ENCODE results near the gene PPP1R14B. TPM values are rescaled to one million over a fixed set of nuclear protein-coding genes. Genes with fewer than 3 reads are reported as not detected.

The PPP1R14B gene
- total RNA-seq, 1 donor from 2014 or later, result 238 TPM

DNA sequence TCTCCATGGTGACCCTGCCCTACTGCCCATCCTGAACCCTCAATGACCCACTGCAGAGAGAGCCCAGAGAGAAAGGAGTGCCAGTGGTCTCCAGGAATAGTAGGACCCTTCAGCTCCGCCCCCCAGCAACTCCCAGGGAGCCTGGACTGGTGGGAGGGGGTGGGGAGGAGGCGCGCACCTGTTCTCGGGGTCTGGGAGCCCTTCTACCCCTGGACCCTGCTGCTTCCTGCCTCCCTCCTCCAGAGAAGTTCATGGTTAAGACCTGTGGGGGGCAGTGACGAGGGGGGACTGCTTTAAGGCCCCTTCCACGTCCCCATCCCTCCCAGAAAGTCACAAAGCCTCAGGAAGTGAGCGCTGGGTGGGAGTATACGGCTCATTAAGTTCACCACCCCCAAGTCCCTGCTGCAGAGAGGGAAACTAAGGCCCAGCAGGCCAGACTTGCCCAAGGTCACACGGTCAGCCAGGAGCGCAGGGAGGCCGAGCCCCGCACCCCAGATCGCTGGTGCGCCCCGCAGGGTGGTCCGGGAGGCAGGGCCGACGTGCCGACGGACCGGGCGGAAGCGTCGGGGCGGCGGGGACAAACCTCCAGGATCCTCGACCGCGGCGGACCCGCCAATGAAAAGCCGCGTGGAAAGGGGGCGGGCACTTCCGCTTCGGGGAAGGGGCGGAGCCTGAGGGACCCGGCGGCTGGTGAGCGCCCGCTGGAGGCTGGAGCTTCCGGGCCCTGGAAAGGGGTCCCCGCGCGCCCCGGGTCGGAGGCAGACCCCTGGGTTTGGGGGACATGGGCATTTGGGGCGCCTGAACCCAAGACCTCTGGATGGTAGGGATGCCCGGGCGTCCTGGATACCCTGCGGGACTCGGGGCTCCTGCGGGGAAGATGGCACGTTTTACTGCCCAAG lies 20.9 kb downstream of the PPP1R14B start, which contains the start of the genes NUDT22 and TRPT1:
Gene NUDT22 (plus strand): TSS at position 667 of the 899 bp plus-strand sequence. CDS start 379 bp downstream, outside the sequence.
Gene TRPT1 (minus strand): TSS at position 579 of the 899 bp plus-strand sequence. CDS start 326 bp downstream, at position 253.
- Mint-ChIP-seq H3K27ac (peak within 1 kb of the TSS; percentile 80), H3K36me3 (ENCODE audit: low read depth) (peaks cover 11% of the 10 kb centered on the region), H3K27me3 (ENCODE audit: insufficient read depth) (no peaks in the 10 kb centered on the region), H3K4me1 (ENCODE audit: low read depth) (peaks cover 27% of the 10 kb centered on the region), H3K4me3 (peak within 1 kb of the TSS; percentile 87), H3K9me3 (no peaks in the 10 kb centered on the region)
- DNase-seq (ENCODE audit: low spot score), result peak; percentile 92
- intact Hi-C loops (cut with micrococcal nuclease), result loop anchor here (1.0 kb wide), 5 partner anchors 8 to 58 kb away; partner anchors contain the start of genes BAD, FKBP2, PLCB3 and VEGFB

DNA sequence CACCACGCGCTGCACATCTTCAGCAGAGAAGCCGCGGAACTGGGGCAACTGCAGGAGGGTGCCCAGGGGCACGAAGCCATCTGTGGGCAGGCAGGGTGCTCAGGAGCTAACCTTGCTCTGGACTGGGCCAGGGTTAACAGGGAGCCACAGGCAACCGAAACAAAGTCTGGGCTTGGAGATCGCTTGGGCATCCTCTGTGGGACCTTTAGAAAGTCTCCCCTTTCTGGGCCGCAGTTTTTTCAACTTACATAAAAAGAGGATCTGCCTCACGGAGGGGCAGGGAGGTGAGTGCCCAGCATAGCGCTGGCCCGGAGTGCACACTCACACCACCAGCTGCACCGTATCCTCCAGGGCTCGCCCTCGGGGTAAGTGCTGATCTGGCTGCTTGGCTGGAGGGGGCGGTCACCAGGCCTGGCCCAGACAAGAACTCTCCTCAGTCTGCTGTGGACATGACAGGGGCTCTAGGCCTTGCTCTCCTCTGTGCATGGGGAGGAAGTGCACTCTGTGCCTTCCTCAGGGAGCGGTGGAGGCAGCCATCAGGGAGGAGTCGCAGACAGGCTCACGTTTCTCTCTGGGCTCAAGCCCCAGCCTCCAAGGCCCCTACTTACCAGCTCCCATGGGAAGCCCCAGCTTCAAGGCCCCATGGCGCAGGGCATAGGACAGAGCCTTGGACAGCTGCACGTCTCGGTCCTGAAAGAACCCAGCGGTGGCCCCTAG lies 21.7 kb downstream of the PPP1R14B start:
- Mint-ChIP-seq H3K9me3 (no peaks in the 10 kb centered on the region), H3K4me1 (ENCODE audit: low read depth) (peaks cover 26% of the 10 kb centered on the region), H3K36me3 (ENCODE audit: low read depth) (peaks cover 11% of the 10 kb centered on the region), H3K27me3 (ENCODE audit: insufficient read depth) (no peaks in the 10 kb centered on the region), H3K27ac (peak overlapping the region; percentile 72), H3K4me3 (peak overlapping the region; percentile 87)
- DNase-seq (ENCODE audit: low spot score), result no peak
- intact Hi-C loops (cut with micrococcal nuclease), result no loop called here

DNA sequence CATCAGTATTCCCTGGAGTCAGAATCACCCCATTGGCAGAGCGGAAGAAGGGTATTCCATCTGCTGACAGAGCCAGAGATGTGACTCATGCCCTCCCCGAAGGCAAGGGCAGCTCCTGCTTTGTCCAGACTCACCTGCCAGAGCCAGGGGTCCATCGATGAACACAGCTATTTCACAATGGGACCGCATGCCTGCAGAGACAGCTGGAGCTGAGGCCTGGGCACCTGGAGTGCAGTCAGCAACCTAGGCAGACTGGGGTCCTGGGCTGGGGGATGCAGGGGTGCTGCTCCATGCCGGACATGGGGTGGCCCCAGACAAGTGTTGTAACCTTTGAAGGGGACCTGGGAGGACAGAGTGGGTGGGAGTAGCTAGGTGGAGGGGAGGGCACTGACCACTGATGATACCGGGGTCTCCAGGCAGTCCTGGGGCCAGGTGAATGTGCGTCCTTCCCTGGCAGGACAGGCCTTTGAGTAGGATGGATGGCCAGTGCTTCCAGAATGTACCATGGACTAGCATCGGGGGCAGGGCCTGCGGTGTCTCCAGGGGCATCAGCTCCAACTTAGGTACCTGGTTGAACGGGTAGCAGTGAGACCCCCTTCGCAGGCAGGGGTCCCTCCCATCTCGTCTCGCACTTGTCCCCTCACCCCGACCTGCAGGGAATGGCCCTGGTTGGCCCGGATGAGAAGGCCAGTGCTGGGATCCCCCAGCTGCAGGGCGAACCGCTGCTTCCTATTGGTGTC lies 22.4 kb downstream of the PPP1R14B start:
- Mint-ChIP-seq H3K27ac (peak overlapping the region; percentile 72), H3K9me3 (no peaks in the 10 kb centered on the region), H3K36me3 (ENCODE audit: low read depth) (peaks cover 12% of the 10 kb centered on the region), H3K4me1 (ENCODE audit: low read depth) (peaks cover 18% of the 10 kb centered on the region), H3K27me3 (ENCODE audit: insufficient read depth) (no peaks in the 10 kb centered on the region), H3K4me3 (peak overlapping the region; percentile 87)
- DNase-seq (ENCODE audit: low spot score), result no peak
- intact Hi-C loops (cut with micrococcal nuclease), result no loop called here

DNA sequence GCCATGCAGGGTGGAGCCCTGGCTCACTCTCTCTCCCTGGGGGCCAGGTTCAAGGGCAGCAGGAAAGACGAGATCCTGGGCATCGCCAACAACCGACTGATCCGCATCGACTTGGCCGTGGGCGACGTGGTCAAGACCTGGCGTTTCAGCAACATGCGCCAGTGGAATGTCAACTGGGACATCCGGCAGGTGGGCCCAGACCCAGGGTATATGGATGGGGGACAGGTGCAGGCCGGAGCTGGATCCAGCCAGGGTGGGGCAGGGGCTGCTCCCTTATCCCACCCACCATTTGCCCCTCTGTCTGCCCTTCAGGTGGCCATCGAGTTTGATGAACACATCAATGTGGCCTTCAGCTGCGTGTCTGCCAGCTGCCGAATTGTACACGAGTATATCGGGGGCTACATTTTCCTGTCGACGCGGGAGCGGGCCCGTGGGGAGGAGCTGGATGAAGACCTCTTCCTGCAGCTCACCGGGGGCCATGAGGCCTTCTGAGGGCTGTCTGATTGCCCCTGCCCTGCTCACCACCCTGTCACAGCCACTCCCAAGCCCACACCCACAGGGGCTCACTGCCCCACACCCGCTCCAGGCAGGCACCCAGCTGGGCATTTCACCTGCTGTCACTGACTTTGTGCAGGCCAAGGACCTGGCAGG lies 23.6 kb downstream of the PPP1R14B start:
- intact Hi-C loops (cut with micrococcal nuclease), result no loop called here
- H3K9me3 Mint-ChIP-seq, result no peaks in the 10 kb centered on the region
- peaks cover 17% of the 10 kb centered on the region for H3K36me3 Mint-ChIP-seq (ENCODE audit: low read depth)
- DNase-seq (ENCODE audit: low spot score), result no peak
- no peak overlapping the region for H3K27ac Mint-ChIP-seq
- H3K4me3 Mint-ChIP-seq, result no peak overlapping the region
- no peaks in the 10 kb centered on the region for H3K27me3 Mint-ChIP-seq (ENCODE audit: insufficient read depth)
- peaks cover 15% of the 10 kb centered on the region for H3K4me1 Mint-ChIP-seq (ENCODE audit: low read depth)

DNA sequence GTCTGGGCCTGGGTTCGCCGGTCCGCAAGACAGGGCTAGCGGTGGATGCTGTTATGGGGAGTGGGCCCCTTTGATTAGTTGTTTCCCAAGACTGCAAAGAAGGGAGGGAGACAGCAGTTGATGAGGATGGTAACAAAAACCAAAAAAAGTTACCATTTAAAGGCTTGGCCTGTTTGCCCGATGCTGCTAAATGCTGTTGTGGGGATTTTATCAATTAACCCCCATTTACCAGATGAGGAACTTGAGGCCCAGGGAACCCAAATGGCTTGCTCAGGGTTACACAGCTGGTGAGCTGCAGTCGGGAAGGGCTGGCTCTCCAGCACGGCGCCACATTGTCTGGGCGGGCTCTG lies 24.1 kb downstream of the PPP1R14B start:
- no peaks in the 10 kb centered on the region for H3K27me3 Mint-ChIP-seq (ENCODE audit: insufficient read depth)
- no peak overlapping the region for H3K4me3 Mint-ChIP-seq
- intact Hi-C loops (cut with micrococcal nuclease), result no loop called here
- DNase-seq (ENCODE audit: low spot score), result no peak
- no peaks in the 10 kb centered on the region for H3K9me3 Mint-ChIP-seq
- H3K4me1 Mint-ChIP-seq (ENCODE audit: low read depth), result peaks cover 14% of the 10 kb centered on the region
- peaks cover 17% of the 10 kb centered on the region for H3K36me3 Mint-ChIP-seq (ENCODE audit: low read depth)
- H3K27ac Mint-ChIP-seq, result no peak overlapping the region

DNA sequence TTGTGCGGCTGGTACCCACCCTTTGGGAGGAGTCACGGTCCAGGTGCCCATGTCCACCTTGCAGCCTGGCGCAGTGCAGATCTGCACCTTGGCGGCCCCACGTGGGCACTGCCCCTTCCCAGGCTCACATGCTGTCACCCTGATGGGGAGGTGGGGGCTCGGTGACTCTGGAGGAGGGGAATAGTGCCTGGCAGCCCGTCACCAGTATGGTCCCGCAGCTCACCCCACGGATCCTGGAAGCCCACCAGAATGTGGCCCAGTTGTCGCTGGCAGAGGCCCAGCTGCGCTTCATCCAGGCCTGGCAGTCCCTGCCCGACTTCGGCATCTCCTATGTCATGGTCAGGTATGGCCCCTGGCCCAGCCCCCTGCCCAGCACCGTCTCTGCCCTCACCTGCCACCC lies 25.9 kb downstream of the PPP1R14B start:
- no peaks in the 10 kb centered on the region for H3K27me3 Mint-ChIP-seq (ENCODE audit: insufficient read depth)
- no peaks in the 10 kb centered on the region for H3K9me3 Mint-ChIP-seq
- no peak overlapping the region for H3K4me3 Mint-ChIP-seq
- H3K27ac Mint-ChIP-seq, result no peak overlapping the region
- no peak for DNase-seq (ENCODE audit: low spot score)
- intact Hi-C loops (cut with micrococcal nuclease), result no loop called here
- peaks cover 20% of the 10 kb centered on the region for H3K36me3 Mint-ChIP-seq (ENCODE audit: low read depth)
- H3K4me1 Mint-ChIP-seq (ENCODE audit: low read depth), result peaks cover 6% of the 10 kb centered on the region

DNA sequence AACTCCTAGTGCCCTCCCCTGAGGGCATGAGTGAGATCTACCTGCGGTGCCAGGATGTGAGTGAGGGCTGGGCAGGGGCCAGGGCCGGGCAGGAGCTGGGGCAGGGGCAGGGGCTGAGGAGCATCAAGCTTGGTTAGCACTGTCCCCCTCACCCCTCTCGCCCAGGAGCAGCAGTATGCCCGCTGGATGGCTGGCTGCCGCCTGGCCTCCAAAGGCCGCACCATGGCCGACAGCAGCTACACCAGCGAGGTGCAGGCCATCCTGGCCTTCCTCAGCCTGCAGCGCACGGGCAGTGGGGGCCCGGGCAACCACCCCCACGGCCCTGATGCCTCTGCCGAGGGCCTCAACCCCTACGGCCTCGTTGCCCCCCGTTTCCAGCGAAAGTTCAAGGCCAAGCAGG lies 26.5 kb downstream of the PPP1R14B start:
- intact Hi-C loops (cut with micrococcal nuclease), result no loop called here
- Mint-ChIP-seq H3K36me3 (ENCODE audit: low read depth) (peaks cover 20% of the 10 kb centered on the region), H3K27ac (no peak overlapping the region), H3K9me3 (no peaks in the 10 kb centered on the region), H3K4me1 (ENCODE audit: low read depth) (peaks cover 8% of the 10 kb centered on the region), H3K4me3 (no peak overlapping the region), H3K27me3 (ENCODE audit: insufficient read depth) (no peaks in the 10 kb centered on the region)
- DNase-seq (ENCODE audit: low spot score), result no peak

DNA sequence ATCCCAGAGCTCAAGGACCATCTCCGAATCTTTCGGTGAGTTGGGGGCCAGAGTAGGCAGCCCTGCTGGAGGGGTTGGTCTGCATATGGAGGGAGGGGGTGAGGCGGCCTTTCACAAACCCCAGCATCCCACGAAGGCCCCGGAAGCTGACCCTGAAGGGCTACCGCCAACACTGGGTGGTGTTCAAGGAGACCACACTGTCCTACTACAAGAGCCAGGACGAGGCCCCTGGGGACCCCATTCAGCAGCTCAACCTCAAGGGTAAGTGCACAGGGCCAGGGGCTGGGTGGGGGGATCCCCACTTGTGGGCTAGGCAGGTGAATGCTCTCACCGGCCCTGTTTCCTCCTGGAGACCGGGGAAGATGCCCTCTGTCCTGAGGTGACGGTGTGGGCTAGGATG lies 27.0 kb downstream of the PPP1R14B start:
- Mint-ChIP-seq H3K4me1 (ENCODE audit: low read depth) (peaks cover 8% of the 10 kb centered on the region), H3K9me3 (no peaks in the 10 kb centered on the region), H3K4me3 (no peak overlapping the region), H3K36me3 (ENCODE audit: low read depth) (peaks cover 25% of the 10 kb centered on the region), H3K27ac (no peak overlapping the region), H3K27me3 (ENCODE audit: insufficient read depth) (no peaks in the 10 kb centered on the region)
- no peak for DNase-seq (ENCODE audit: low spot score)
- intact Hi-C loops (cut with micrococcal nuclease), result no loop called here

DNA sequence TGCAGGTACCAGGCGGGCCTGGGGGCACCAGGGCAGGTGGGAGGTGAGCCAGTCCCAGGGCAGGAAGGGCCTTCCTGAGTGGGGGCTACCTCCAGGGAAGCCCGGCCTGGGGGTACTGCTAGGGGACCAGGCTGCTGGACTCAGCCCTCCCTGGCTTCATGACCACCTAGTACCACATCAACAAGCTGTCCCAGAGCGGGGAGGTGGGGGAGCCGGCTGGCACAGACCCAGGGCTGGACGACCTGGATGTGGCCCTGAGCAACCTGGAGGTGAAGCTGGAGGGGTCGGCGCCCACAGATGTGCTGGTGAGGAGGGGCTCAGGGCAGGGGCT lies 27.4 kb downstream of the PPP1R14B start:
- no peak for DNase-seq (ENCODE audit: low spot score)
- H3K4me3 Mint-ChIP-seq, result no peak overlapping the region
- H3K27ac Mint-ChIP-seq, result no peak overlapping the region
- H3K4me1 Mint-ChIP-seq (ENCODE audit: low read depth), result peaks cover 7% of the 10 kb centered on the region
- H3K9me3 Mint-ChIP-seq, result no peaks in the 10 kb centered on the region
- intact Hi-C loops (cut with micrococcal nuclease), result no loop called here
- no peaks in the 10 kb centered on the region for H3K27me3 Mint-ChIP-seq (ENCODE audit: insufficient read depth)
- peaks cover 26% of the 10 kb centered on the region for H3K36me3 Mint-ChIP-seq (ENCODE audit: low read depth)

DNA sequence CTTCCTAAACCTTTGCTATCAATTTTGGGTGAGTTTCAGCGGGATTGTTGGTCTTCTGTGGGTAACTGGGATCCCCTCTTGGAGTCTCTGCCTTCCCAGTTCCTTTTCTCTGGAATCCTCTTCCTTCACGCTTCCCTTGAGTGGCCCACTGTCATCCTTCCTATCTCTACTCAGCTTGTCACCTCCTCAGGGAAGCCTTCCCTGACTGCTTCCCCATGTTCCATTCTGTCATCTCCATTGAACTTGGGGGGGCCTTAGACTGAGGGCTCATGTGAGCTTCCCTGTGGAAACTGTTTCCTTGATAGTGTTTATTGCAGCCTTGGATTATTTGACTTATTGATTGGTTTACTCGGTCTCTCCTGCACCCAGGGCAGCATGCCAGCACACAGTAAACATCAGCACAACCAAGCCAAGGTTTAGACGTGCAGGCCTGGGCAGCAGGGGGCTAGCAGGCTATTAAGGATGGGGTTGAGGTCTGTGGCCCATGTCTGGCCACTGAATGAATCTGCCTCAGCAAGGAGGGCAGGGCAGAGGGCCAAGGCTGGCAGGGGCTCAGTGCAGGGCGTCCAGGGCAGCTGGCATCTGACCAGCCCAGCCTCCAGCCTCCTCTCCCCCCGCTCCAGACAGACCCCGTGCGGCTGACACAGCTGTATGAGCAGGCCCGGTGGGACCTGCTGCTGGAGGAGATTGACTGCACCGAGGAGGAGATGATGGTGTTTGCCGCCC lies 28.0 kb downstream of the PPP1R14B start:
- intact Hi-C loops (cut with micrococcal nuclease), result no loop called here
- peaks cover 10% of the 10 kb centered on the region for H3K4me1 Mint-ChIP-seq (ENCODE audit: low read depth)
- peaks cover 28% of the 10 kb centered on the region for H3K36me3 Mint-ChIP-seq (ENCODE audit: low read depth)
- no peak overlapping the region for H3K4me3 Mint-ChIP-seq
- no peaks in the 10 kb centered on the region for H3K9me3 Mint-ChIP-seq
- H3K27ac Mint-ChIP-seq, result peak overlapping the region; percentile 50
- DNase-seq (ENCODE audit: low spot score), result no peak
- H3K27me3 Mint-ChIP-seq (ENCODE audit: insufficient read depth), result no peaks in the 10 kb centered on the region

DNA sequence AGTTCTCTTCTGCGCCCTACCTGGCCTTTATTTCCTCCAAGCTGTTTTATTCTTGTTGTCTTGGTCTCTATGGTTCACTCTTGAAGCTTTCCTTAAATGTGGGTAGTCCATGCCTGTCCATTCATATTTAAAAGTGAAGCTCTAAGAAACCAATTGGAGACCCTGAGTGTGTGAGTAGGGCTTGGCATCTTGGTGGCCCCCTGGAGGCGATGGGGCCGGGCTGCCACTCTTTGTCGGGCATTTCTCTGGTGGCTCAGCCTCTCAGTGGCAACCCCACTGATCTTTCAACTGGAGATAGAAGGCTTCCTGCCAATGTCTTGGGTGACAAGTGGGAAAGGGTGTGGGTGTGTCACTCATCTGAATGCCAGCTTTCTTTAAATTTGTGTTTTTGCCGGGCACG lies 29.9 kb downstream of the PPP1R14B start:
- peaks cover 34% of the 10 kb centered on the region for H3K36me3 Mint-ChIP-seq (ENCODE audit: low read depth)
- H3K4me3 Mint-ChIP-seq, result no peak overlapping the region
- peak overlapping the region; percentile 23 for H3K27ac Mint-ChIP-seq
- H3K27me3 Mint-ChIP-seq (ENCODE audit: insufficient read depth), result no peaks in the 10 kb centered on the region
- H3K4me1 Mint-ChIP-seq (ENCODE audit: low read depth), result peaks cover 13% of the 10 kb centered on the region
- no peak for DNase-seq (ENCODE audit: low spot score)
- intact Hi-C loops (cut with micrococcal nuclease), result no loop called here
- no peaks in the 10 kb centered on the region for H3K9me3 Mint-ChIP-seq
